ENCODE measurements around the gene TMA7B.

DNA sequence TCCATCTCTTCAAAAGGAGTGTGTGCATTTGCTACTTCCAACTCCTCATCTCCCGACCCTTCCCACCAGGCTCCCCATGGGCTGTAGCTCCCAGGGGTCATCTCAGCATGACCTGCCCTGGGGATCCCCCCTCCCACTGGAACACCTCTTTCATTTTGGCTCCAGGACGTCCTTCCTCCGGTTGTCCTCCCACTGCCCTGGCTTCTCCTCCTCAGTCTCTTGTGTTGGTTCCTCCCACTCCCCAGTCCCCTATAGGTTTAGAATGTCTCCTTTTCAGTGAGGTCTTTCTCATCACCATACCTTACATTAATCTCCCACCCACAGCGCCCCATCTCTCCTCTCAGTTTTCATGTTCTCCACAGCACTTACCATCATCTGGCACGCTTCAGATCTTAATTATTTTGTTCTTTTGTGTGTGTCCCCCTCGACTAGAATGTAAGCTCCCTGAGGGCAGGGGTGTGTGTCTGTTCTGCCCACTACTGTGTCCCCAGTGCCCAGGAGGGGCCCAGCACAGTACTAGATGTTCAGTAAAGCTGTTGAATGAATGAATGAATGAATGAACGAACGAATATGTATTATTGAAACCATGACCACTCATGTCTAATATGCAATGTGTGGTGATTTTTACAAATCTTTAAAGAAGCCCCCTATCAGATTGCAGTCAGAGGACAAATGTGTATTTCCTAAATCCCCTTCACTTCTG lies 2.0 kb upstream of the TMA7B start:
- TF ChIP-seq, protein P1, sequence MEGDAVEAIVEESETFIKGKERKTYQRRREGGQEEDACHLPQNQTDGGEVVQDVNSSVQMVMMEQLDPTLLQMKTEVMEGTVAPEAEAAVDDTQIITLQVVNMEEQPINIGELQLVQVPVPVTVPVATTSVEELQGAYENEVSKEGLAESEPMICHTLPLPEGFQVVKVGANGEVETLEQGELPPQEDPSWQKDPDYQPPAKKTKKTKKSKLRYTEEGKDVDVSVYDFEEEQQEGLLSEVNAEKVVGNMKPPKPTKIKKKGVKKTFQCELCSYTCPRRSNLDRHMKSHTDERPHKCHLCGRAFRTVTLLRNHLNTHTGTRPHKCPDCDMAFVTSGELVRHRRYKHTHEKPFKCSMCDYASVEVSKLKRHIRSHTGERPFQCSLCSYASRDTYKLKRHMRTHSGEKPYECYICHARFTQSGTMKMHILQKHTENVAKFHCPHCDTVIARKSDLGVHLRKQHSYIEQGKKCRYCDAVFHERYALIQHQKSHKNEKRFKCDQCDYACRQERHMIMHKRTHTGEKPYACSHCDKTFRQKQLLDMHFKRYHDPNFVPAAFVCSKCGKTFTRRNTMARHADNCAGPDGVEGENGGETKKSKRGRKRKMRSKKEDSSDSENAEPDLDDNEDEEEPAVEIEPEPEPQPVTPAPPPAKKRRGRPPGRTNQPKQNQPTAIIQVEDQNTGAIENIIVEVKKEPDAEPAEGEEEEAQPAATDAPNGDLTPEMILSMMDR (IDR thresholded peaks at IDR 0.05 in 8 of 11, conservative IDR thresholded peaks at IDR 0.05 in 3 of 11), result no peak
- TF ChIP-seq POLR2AphosphoS5 (IDR thresholded peaks at IDR 0.05), result no peak
- no peak for TF ChIP-seq POLR2A (IDR thresholded peaks at IDR 0.05)
